GM18861 (cell line): ENCODE results near the gene RAB8B.

Source experiments
- ATAC-seq: cut with Tn5 transposase; IDR thresholded peaks from one replicate; pipeline ENCODE4 v1.9.1; 2021; ENCODE audit not compliant: unreplicated experiment

RAB8B gene

DNA sequence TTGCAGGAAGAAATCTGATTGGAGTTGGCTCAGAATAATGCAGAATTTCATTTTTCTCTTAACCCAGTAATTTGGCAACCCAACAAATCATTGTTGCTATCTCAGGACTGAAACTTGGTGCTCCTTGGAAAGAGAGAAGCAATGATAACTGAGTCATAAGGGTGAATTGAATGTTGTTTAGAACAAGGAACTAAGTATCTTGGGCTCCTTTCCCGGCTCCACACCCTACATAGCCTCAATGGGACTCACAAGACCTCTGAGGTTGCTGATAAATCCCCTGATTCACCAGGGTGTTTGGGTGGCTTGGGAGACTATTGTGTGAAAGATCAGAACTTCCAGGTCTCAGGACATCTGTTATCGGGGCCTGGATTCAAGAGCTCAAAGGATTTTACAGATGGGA, 7.8 kb upstream of the RAB8B start:
- no peak for ATAC-seq

DNA sequence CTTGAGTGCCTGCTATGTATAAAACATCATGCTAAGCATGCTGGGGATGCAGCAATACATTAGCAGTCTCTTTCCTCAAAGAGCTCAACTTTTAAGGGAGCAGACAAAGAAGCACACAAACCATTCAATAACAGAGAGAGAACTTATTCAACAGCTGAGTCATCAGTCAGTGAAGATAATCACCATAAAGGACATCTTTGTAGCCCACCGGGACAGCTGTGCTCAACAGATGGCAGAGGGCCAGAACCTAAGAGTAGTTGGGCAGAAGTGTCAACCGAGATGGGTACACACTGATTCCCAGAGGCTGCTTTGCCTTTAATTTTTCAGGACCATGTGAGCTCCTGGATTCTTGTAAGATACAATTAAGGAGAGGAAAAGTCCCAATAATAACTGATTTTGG, 4.2 kb upstream of the RAB8B start:
- no peak for ATAC-seq

DNA sequence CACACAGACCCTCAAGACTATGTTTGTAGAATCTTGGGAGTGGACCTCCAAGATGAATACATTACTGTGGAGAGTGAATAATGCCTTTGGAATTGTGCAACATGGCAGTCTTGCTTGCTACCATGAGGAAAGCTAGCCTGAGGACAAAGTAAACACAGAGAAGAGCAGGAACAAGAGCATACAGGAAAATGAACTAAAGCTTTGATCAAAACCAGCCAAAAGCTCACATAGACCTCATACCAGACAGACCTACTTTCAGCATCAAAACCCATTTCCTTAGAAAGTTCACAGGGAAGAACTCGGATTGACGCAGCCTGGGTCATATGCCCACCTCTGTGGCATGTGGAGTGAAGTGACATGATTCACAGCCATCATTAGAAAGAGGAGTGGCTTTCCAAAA, 3.3 kb upstream of the RAB8B start:
- no peak for ATAC-seq

DNA sequence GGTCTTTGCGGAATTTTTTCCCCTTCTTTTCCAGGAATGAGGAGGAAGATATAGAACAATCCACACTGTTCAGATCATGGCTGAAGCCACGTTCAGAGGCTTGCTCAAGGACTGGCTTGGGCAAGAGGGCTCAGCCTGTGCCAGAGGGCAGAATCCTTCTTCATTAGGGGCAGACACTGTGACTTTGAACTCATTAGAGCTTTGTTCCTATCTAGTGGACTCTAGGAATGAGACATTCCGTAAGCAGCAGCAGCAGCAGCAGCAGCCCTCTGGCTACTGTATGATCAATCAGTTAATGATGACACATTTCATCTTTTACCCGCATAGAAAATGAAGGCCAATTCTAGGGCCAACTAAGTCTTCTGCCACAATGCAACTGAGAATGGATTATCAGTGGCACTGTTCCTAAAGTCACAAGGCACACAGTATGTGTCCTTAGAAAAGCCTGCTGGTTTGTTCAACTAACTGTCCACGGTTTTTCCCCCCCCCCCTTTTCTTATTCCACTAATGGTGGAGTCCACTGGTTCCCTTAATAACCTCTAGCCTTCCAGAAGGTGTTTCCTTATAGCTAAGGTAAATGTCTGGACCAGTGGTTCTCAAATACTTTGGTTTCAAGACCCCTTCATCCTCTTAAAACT, 1.7 kb upstream of the RAB8B start:
- no peak for ATAC-seq

DNA sequence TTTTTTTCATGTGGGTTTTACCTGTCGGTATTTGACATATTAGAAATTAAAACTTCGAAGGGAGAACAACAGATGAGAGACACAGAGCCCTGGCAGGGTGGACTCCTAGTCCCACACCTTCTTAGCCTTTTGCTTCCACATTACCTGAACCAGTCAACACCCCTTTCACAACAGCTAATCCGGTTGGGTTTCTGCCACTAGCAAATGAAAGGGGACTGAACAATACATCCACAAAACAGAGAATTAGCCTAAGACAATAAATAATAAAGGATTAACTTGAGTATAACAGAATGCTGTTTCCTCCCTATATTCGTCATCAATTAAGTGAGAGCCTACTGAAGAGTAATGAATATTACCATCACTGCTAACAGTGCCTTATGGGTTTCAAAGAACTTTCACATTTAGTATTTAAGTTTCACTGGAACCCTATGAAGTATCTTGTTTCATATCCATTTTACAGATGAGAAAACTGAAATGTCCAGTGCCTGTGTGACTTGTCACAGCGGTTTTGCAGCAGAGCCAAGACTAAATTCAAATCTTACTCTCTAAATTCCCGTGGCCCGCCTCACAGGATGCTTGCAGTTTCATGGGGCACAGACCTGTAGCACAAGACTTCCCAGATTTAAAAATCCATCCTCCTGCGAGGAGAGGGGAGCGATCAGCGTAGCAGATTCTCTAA, 1.0 kb upstream of the RAB8B start:
- ATAC-seq = no peak

- ATAC-seq = no peak
Observed at GRCh38 chr15:63189941-63190768, 749 bp downstream of the RAB8B start.

DNA sequence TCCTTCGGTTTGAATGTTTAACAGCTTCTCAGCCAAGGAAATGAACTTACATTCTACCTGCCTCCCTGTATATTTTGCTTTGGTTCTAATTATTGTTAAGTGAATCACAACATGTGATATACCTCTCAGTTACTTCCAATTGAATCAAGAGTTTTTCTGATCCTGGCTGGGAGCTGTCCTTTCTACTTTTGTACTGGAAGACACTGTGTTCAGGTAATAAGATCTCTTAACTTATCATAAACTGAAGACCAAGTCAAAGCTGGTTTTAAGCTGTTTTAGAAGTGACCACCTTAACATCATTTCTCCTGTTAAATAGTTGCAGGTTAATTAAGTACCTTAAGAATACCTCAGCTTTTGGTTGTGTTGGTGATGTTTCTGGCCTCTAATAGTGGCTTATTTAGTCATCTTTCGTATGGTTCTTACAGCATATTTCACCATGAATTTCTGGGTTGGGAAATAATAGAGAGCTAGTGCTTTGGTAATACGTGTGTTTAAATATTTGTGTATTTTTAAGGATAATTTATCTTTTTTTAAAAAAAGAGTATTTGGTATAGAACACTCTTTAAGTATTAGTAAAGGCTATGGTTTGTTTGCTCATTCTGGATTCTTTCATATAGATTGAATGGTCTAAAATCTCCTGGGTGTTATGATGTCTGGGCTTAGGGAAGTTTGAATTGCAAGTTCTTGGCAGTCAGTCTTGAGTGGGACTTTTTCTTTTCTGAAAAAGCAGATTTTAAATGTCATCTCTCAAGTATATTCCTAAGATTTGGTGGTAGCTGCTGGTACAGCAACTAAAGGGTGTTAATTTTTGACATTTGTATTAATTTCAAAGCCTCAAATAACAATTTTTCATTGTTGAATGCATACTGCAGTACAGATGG, 1.6 kb downstream of the RAB8B start:
- ATAC-seq = no peak

- ATAC-seq = no peak
Observed at GRCh38 chr15:63191895-63192618, 2.7 kb downstream of the RAB8B start.

- no peak for ATAC-seq
Observed at GRCh38 chr15:63192619-63193206, 3.3 kb downstream of the RAB8B start.

DNA sequence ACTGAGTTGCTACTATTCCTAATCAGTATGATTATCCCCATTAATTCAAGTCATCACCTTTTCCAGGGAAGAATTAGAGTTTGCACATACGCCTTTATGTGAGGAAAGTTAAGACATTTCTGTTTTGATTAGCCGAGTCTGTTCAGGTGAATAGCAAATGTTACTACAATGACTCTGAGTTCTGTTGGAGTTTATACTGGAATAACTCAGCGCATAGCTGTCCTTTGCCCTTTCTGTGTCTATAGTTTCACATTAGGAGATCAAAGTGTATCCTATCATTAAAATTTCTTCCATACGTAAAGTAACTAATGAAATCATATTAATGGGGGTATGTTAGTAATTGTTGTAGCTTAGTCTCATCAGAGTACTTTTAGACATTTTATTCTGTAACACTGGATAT, 4.9 kb downstream of the RAB8B start:
- no peak for ATAC-seq

DNA sequence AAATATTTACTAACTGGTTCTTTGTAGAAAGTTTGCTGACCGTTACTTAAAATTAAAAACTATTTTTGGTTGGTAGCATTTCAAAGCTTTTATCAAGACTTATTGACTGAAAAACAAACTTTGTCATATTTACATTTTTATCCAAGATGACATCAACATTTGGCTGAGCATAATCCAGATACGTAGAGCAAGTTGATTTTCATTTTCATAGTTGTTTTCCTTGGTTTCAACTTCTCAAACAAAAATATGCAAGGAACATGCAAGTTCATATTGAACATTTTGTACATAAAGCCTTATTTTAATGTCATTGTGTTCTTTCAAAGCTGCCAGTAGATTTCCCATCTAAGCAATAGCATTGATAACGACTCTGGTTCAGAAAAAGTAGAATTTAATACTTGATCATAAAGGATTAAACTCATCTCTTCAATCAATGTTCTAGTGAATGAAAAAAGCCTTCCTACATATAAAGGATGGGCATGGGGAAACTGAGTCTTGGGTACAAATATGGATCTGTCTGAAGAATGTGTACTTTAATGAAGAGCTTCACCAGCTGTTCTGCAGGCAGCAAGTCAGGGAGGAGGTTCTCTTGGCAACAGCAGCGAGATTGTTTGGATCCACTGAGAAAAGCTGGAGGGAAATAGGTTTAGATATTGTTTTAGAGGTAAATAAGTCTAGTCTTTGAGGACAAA, 5.6 kb downstream of the RAB8B start:
- no peak for ATAC-seq

DNA sequence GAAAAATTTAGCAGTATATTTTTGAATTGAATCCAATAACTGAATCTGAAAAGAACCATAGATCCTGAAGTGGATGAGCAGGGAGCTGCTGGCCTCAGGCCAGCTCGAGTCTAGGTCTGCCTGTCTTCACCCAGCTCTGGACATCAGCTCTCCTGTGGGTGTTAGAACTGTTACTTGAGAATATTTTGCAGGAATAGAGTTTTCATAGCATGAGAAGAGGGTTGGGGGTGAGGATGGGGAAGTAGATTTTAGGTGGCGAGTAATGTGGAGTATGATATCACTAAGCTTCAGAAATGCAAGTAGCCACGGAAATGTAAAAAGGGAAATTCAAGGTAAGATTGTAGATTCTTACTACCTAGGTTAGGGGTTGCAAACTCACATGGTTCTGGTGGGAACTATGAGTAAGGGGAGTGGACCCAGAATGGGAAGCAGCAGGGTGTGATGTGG, 6.2 kb downstream of the RAB8B start:
- ATAC-seq = no peak

GRCh38 chr15:63196842-63197241, 7.4 kb downstream of the RAB8B start:
- no peak for ATAC-seq

DNA sequence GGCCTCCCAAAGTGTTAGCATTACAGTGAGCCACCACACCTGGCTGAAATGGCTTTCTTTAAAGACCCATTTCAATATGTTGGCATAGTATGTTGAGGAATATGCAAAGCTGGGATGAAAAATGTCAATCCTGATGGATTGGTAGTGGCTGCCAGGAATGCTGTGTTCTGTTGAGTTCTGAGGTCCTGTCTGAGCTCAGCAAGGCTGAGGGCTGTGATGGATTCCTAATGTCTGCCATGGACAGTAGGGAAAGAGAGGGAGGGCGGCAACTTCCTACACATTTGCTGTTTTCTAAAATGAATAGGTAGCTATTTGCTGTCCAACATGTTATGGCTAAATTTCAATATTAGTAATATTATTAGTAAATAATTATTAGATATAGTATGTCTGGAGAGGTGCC, 8.2 kb downstream of the RAB8B start:
- ATAC-seq = no peak

DNA sequence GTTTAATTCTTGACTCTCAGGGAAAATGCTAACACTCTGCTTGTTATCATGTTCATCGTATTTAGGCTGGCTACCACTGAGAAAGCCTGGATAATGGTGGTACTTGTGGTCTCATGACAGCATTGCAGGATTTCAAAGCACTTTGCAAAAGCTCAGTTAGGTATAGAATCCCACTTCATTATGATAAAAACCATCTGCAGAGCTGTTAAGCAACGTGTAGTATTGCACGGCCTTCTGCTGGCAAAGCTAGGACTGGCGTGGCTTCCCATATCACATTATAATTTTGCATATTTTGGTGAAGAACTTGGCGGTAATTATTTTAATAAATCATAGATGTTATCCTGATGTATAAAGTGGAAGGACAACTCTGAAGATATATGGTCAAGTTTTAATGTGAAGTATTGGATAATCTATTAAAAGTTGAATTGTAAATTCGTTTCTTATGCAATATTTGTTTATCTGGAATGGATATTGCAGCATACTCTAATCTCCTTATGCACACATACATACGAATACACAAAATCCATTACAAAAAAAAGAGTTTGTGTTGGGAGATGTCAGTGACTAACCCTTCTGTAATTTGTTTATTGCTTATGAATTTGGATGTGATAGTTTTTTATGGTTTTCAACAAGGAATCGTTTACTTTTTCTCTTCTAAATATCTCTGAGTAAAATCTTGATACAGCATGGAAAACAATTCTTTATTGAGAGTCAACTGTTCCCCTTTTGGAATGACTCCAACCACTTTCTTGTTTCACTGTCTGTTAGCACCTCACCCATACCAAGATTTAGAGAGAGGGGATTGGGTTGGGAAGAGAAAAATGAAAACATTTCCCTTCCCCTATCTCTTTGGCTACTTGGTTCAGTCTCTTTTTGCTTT, 9.2 kb downstream of the RAB8B start:
- ATAC-seq = no peak

DNA sequence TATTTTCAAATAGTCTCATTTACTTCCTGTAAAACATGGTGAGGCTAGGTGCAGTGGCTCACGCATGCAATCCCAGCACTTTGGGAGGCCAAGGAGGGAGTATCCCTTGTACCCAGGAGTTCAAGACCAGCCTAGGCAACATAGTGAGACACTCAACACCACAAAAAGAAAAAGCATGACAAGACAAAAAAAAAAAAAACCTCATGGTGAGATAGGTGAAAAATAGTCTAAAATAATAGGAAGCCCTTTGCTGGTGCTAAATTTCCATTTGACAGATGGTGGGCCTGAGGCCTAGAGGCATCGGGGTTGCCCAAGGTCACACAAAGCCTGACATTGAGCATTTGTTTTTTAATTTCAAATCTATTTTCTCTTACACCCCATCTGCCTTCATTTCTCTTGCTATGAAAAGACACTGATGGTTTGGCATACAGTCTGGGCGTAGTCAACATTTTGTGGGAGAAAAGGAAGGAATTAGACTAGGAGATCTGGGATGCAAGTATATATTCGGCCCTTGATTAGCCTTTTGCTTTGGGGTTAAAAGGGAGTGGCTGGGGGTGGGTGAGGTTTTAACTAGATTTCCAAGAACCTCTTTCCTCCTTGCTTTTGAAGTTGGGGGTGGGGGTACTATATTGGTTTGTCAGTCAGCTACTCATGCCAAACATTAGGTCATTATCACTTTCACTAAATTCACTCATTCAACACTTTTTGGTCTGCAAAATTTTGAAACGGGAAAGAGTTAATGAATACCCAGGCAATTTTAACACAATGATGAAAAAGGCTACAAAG, 11.3 kb downstream of the RAB8B start:
- ATAC-seq = no peak

DNA sequence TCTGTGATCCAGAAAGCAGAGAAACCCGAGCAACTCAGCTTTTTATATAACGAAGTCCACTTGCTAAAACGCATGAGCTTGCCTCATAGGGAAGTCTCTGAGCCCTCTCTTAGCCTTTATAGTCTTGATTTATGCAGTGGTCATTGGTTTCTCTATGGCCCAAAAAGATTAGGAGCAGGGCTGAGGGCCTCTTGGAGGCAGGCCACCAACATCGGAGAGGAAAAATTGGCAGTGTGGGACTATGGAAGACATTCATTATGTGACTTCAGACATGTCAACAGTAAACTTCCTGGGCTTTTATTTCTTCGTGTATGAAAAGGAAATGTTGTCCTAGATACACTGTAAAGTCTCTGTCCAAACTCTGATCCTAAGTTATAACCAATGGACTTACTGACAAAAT, 13.5 kb downstream of the RAB8B start:
- no peak for ATAC-seq
